Hepatocyte (in vitro differentiated cells): ENCODE results near the gene STK40. TPM values are rescaled to one million over a fixed set of nuclear protein-coding genes. Genes with fewer than 3 reads are reported as not detected.

Experiments used
- DNase-seq: peaks from one replicate; pipeline ENCODE4 v3.0.0-alpha.2; 2016; ENCODE audit warnings: low spot score
- H2AFZ ChIP-seq: fragments of 200-600 bp; sonication (generic); 2 replicates; pipeline ENCODE4 v1.6.0; 2016; ENCODE audit warnings: antibody characterized with exemption, mild to moderate bottlenecking
- H3K27ac ChIP-seq: fragments of 200-600 bp; sonication (generic); 2 replicates; pipeline ENCODE4 v1.5.1; 2016; ENCODE audit warnings: mild to moderate bottlenecking
- H3K27me3 ChIP-seq: fragments of 200-600 bp; sonication (generic); 2 replicates; pipeline ENCODE4 v1.6.1; 2016
- H3K36me3 ChIP-seq: fragments of 200-600 bp; sonication (generic); replicated peaks from 2 replicates; pipeline ENCODE4 v1.5.1; 2016; ENCODE audit warnings: low read depth; ENCODE audit not compliant: insufficient read depth
- H3K4me1 ChIP-seq: fragments of 200-600 bp; sonication (generic); 2 replicates; pipeline ENCODE4 v1.5.1; 2016; ENCODE audit warnings: mild to moderate bottlenecking, moderate library complexity; ENCODE audit not compliant: insufficient read depth
- H3K4me2 ChIP-seq: fragments of 200-600 bp; sonication (generic); 2 replicates; pipeline ENCODE4 v1.6.0; 2016
- H3K4me3 ChIP-seq: fragments of 200-600 bp; sonication (generic); 2 replicates; pipeline ENCODE4 v1.5.1; 2016; ENCODE audit warnings: mild to moderate bottlenecking
- H3K79me2 ChIP-seq: fragments of 200-600 bp; sonication (generic); 2 replicates; pipeline ENCODE4 v1.6.0; 2017; ENCODE audit warnings: mild to moderate bottlenecking
- H3K9me2 ChIP-seq: fragments of 200-600 bp; sonication (generic); replicated peaks from 2 replicates; pipeline ENCODE4 v1.6.0; 2017; ENCODE audit warnings: mild to moderate bottlenecking; ENCODE audit not compliant: insufficient read depth
- H3K9me3 ChIP-seq: fragments of 200-600 bp; sonication (generic); 2 replicates; pipeline ENCODE4 v1.5.1; 2016; ENCODE audit warnings: low read depth, mild to moderate bottlenecking
- H4K20me1 ChIP-seq: fragments of 200-600 bp; sonication (generic); 2 replicates; pipeline ENCODE4 v1.6.0; 2016; ENCODE audit warnings: mild to moderate bottlenecking; ENCODE audit not compliant: insufficient read depth, poor library complexity, severe bottlenecking
- CTCF ChIP-seq: fragments of 200-600 bp; sonication (generic); IDR thresholded peaks from 2 replicates; pipeline ENCODE4 v1.5.1; 2016; ENCODE audit warnings: antibody characterized with exemption, mild to moderate bottlenecking; ENCODE audit not compliant: poor library complexity
- EZH2 ChIP-seq: fragments of 200-600 bp; sonication (generic); IDR thresholded peaks from 2 replicates; pipeline ENCODE4 v1.6.1; 2016; ENCODE audit warnings: antibody characterized with exemption, mild to moderate bottlenecking, borderline replicate concordance
- EZH2phosphoT487 ChIP-seq: fragments of 200-600 bp; sonication (generic); IDR thresholded peaks from one replicate; pipeline ENCODE4 v1.6.1; 2018; ENCODE audit warnings: antibody characterized with exemption, mild to moderate bottlenecking, low read depth, moderate library complexity; ENCODE audit not compliant: unreplicated experiment, severe bottlenecking
- WGBS: methylation state at CpG from one replicate; pipeline ENCODE4 v1.1.6; 2016; ENCODE audit warnings: low lambda C conversion rate; ENCODE audit errors: missing lambda C conversion rate; 5-methylcytosine and 5-hydroxymethylcytosine counted together
- polyA plus RNA-seq: library from polyadenylated mRNA; unstranded; fragments of >200 nt; fragmentation: Nextera tagmentation; extraction: Ambion mirVana; gene quantifications from 2 replicates; pipeline ENCODE4 v1.2.1, GENCODE V29; 2016
- total RNA-seq: library from RNA; depleted of rRNA; stranded (reverse); fragments of >200 nt; gene quantifications from 2 replicates; pipeline ENCODE4 v1.2.3, GENCODE V29; 2014

The STK40 gene
- total and polyA plus RNA-seq, 2 experiments from 2014 or later = 30.7 to 56.3 TPM

- Histone ChIP-seq H3K4me1 (peaks cover 14% of the 10 kb centered on the region), H3K79me2 (peaks cover 18% of the 10 kb centered on the region), H3K4me2 (no peak overlapping the region), H2AFZ (no peak overlapping the region), H3K27ac (no peak overlapping the region), H3K27me3 (no peaks in the 10 kb centered on the region), H3K9me3 (no peaks in the 10 kb centered on the region), H3K36me3 (no peaks in the 10 kb centered on the region), H3K9me2 (no peaks in the 10 kb centered on the region), H4K20me1 (peaks cover 2% of the 10 kb centered on the region), H3K4me3 (no peak overlapping the region)
- DNase-seq = no peak
- WGBS = 100% methylated on average over 1 of the region's 1 CpG
- TF ChIP-seq EZH2phosphoT487 (no peak), CTCF (no peak), EZH2 (no peak)
Observed at GRCh38 chr1:36389999-36390398, 4.3 kb upstream of the STK40 start.

GRCh38 chr1:36389261-36389660 lies 3.5 kb upstream of the STK40 start:
- peaks cover 15% of the 10 kb centered on the region for H3K79me2 ChIP-seq
- H4K20me1 ChIP-seq = peaks cover 6% of the 10 kb centered on the region
- H3K27ac ChIP-seq = peak overlapping the region; percentile 96
- TF ChIP-seq CTCF (no peak), EZH2 (no peak), EZH2phosphoT487 (no peak)
- H3K4me3 ChIP-seq = no peak overlapping the region
- H3K36me3 ChIP-seq = no peaks in the 10 kb centered on the region
- no peak for DNase-seq
- H3K4me2 ChIP-seq = no peak overlapping the region
- H3K9me3 ChIP-seq = no peaks in the 10 kb centered on the region
- H3K9me2 ChIP-seq = no peaks in the 10 kb centered on the region
- 82% methylated on average over 2 of the region's 2 CpGs for WGBS
- H3K4me1 ChIP-seq = peaks cover 14% of the 10 kb centered on the region
- no peak overlapping the region for H2AFZ ChIP-seq
- no peaks in the 10 kb centered on the region for H3K27me3 ChIP-seq

GRCh38 chr1:36387141-36387949 lies 1.6 kb upstream of the STK40 start:
- Histone ChIP-seq H4K20me1 (peaks cover 24% of the 10 kb centered on the region), H3K36me3 (no peaks in the 10 kb centered on the region), H3K4me2 (peak overlapping the region; percentile 76), H3K4me3 (no peak overlapping the region), H3K79me2 (peaks cover 30% of the 10 kb centered on the region), H3K27ac (peak overlapping the region; percentile 96), H3K4me1 (peaks cover 14% of the 10 kb centered on the region), H3K9me3 (no peaks in the 10 kb centered on the region), H3K9me2 (no peaks in the 10 kb centered on the region), H2AFZ (no peak overlapping the region), H3K27me3 (no peaks in the 10 kb centered on the region)
- DNase-seq = peak; percentile 45
- 55% methylated on average over 10 of the region's 10 CpGs for WGBS
- TF ChIP-seq CTCF (no peak), EZH2phosphoT487 (no peak), EZH2 (no peak)
